ENCODE measurements around the gene RUNX2.

DNA sequence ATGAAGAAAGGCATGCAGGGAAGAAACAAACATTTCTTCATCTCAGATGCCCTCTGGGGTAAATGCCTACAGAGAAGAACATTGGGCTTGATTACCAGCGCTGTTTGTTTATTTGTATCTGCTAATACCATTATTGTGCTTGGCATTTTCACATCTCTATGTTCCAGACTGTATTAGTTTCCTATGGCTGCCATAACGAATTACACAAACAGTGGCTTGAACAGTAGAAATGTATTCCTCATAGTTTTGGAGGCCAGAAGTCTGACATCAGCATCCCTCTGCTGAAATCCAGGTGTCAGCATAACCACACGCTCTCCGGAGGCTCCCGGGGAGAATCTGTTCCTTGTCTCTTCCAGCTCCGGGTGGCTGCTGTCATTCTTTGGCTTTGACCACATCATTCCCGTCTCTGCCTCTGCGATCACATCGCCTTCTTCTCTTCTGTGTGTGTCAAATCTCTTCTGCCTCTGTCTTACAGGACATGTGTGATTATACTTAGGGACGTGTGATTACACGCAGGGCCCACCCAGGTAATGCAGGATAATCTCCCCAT, 291.2 kb downstream of the RUNX2 start:
- TF ChIP-seq JUN (IDR thresholded peaks at IDR 0.05; ENCODE audit: low read depth, low read length) (no peak), CTCF (IDR thresholded peaks at IDR 0.05; ENCODE audit: control extremely low read depth in 1 of 3, insufficient read depth in 1 of 3, low read depth in 1 of 3, low read length in 3 of 3) (no peak), SP2 (IDR thresholded peaks at IDR 0.05; ENCODE audit: low read length) (no peak), SRF (IDR thresholded peaks at IDR 0.05; ENCODE audit: low read depth, low read length) (no peak), POLR2A (IDR thresholded peaks at IDR 0.05; ENCODE audit: control extremely low read depth in 1 of 2, low read depth in 2 of 2, low read length in 2 of 2) (no peak), SAP30 (IDR thresholded peaks at IDR 0.05; ENCODE audit: insufficient read depth, insufficient replicate concordance, low read length) (no peak), EP300 (IDR thresholded peaks at IDR 0.05; ENCODE audit: borderline replicate concordance in 1 of 2, low read depth in 2 of 2, low read length in 2 of 2) (no peak)

Data from H1 (cell line).